DMS 273 treated with DMSO at 0.1 percent for 48 hours (cell line): Measurements from ENCODE around the gene FBXO9.

Experiments used
- DNase-seq: peaks from one replicate; lab custom pipeline; 2025; lab: John Stamatoyannopoulos, UW

FBXO9 gene

GRCh38 chr6:53136000-53136609 is 70.9 kb downstream of the FBXO9 start:
- no peak for DNase-seq

- DNase-seq = no peak
Measured at GRCh38 chr6:53139841-53140413, 74.7 kb downstream of the FBXO9 start.

- DNase-seq = no peak
Measured at GRCh38 chr6:53142810-53143209, 77.6 kb downstream of the FBXO9 start.

GRCh38 chr6:53143710-53144109 is 78.5 kb downstream of the FBXO9 start:
- no peak for DNase-seq

GRCh38 chr6:53144802-53145201 is 79.6 kb downstream of the FBXO9 start:
- no peak for DNase-seq

- no peak for DNase-seq
Measured at GRCh38 chr6:53148684-53149083, 83.5 kb downstream of the FBXO9 start, which contains the start of gene GCM1. TSS of gene GCM1 (minus strand) at chr6:53148841. CDS start at chr6:53145632, 3,209 bp downstream.
